Neural cell (in vitro differentiated cells): ENCODE results near the gene CIAO1. TPM values are rescaled to one million over a fixed set of nuclear protein-coding genes. Genes with fewer than 3 reads are reported as not detected.

ENCODE experiments used
- H2AFZ ChIP-seq: fragments of 200-600, 300-800 bp; sonication (generic), shearing (Covaris generic); 2 replicates; pipeline ENCODE4 v1.6.0; 2014; ENCODE audit warnings: low read depth, mild to moderate bottlenecking, antibody characterized with exemption, low read length, moderate library complexity
- H3F3A ChIP-seq: fragments of 200-600 bp; shearing (Covaris generic); 2 replicates; pipeline ENCODE4 v1.6.1; 2016; ENCODE audit warnings: mild to moderate bottlenecking, moderate library complexity, mixed read lengths, antibody characterized with exemption, low read length; ENCODE audit not compliant: insufficient read depth, poor library complexity, severe bottlenecking
- H3K27ac ChIP-seq: fragments of 200-600, 300-800 bp; sonication (generic), shearing (Covaris generic); 2 replicates; pipeline ENCODE4 v1.5.1; 2014; ENCODE audit warnings: mild to moderate bottlenecking, low read length, moderate library complexity
- H3K27me3 ChIP-seq: fragments of 300-800, 200-600 bp; sonication (generic), shearing (Covaris generic); 2 replicates; pipeline ENCODE4 v1.6.0; 2014; ENCODE audit warnings: mild to moderate bottlenecking, low read depth, low read length, moderate library complexity; ENCODE audit not compliant: insufficient read depth
- H3K36me3 ChIP-seq: fragments of 300-800, 200-600 bp; sonication (generic), shearing (Covaris generic); 2 replicates; pipeline ENCODE4 v1.5.1; 2014; ENCODE audit warnings: mild to moderate bottlenecking, antibody characterized with exemption, low read length, moderate library complexity; ENCODE audit not compliant: insufficient read depth
- H3K4me2 ChIP-seq: fragments of 300-800, 200-600 bp; sonication (generic), shearing (Covaris generic); 2 replicates; pipeline ENCODE4 v1.6.0; 2014; ENCODE audit warnings: mild to moderate bottlenecking, low read length
- H3K4me3 ChIP-seq: fragments of 300-800, 200-600 bp; sonication (generic), shearing (Covaris generic); 2 replicates; pipeline ENCODE4 v1.5.1; 2014; ENCODE audit warnings: mild to moderate bottlenecking, low read length, moderate library complexity
- H3K79me2 ChIP-seq: fragments of 200-600 bp; shearing (Covaris generic); replicated peaks from 2 replicates; pipeline ENCODE4 v1.6.0; 2014; ENCODE audit warnings: mild to moderate bottlenecking, low read length, moderate library complexity; ENCODE audit not compliant: insufficient read depth
- H3K9ac ChIP-seq: fragments of 300-800, 200-600 bp; sonication (generic), shearing (Covaris generic); 2 replicates; pipeline ENCODE4 v1.6.1; 2016; ENCODE audit warnings: mild to moderate bottlenecking, low read length, mixed read lengths
- H3K9me2 ChIP-seq: fragments of 200-600 bp; shearing (Covaris generic); 2 replicates; pipeline ENCODE4 v1.6.1; 2016; ENCODE audit warnings: mild to moderate bottlenecking, low read length, mixed read lengths; ENCODE audit not compliant: insufficient read depth
- H3K9me3 ChIP-seq: fragments of 200-600, 300-800 bp; sonication (generic), shearing (Covaris generic); 2 replicates; pipeline ENCODE4 v1.6.1; 2016; ENCODE audit warnings: mild to moderate bottlenecking, mixed run types, low read length, moderate library complexity, mixed read lengths
- H4K20me1 ChIP-seq: fragments of 200-600 bp; shearing (Covaris generic); 2 replicates; pipeline ENCODE4 v1.6.1; 2016; ENCODE audit warnings: mild to moderate bottlenecking, mixed run types; ENCODE audit not compliant: insufficient read depth
- EP300 ChIP-seq: fragments of 450-650 bp; conservative IDR thresholded peaks from 2 replicates; pipeline ENCODE4 v1.6.1; 2014; ENCODE audit warnings: antibody characterized with exemption, mild to moderate bottlenecking, moderate library complexity; ENCODE audit not compliant: poor library complexity, severe bottlenecking
- EZH2 ChIP-seq: fragments of 200-600, 300-800 bp; shearing (Covaris generic), sonication (generic); IDR thresholded peaks from 2 replicates; pipeline ENCODE4 v1.6.1; 2014; ENCODE audit warnings: antibody characterized with exemption, low read length, borderline replicate concordance, mild to moderate bottlenecking; ENCODE audit not compliant: insufficient read depth, poor library complexity, severe bottlenecking
- MXI1 ChIP-seq: fragments of 450-650 bp; conservative IDR thresholded peaks from 2 replicates; pipeline ENCODE4 v1.6.1; 2014; ENCODE audit warnings: antibody characterized with exemption, mild to moderate bottlenecking; ENCODE audit not compliant: poor library complexity, severe bottlenecking
- POLR2AphosphoS5 ChIP-seq: IDR thresholded peaks from 2 replicates; pipeline ENCODE4 v1.6.1; 2012
- RAD21 ChIP-seq: fragments of 450-650 bp; conservative IDR thresholded peaks from 2 replicates; pipeline ENCODE4 v1.6.1; 2014; ENCODE audit warnings: antibody characterized with exemption, mild to moderate bottlenecking, moderate library complexity
- SMC3 ChIP-seq: fragments of 450-650 bp; conservative IDR thresholded peaks from 2 replicates; pipeline ENCODE4 v1.6.1; 2014; ENCODE audit warnings: antibody characterized with exemption, mild to moderate bottlenecking, moderate library complexity; ENCODE audit not compliant: poor library complexity
- TAF1 ChIP-seq: IDR thresholded peaks from 2 replicates; pipeline ENCODE4 v1.6.1; 2012; ENCODE audit warnings: low read depth
- polyA plus RNA-seq: library from polyadenylated mRNA; depleted of rRNA; stranded (reverse); fragments of >200 nt; gene quantifications from 2 replicates; pipeline ENCODE4 v1.2.3, GENCODE V29; 2014
- TF ChIP-seq, protein P1 (sequence below): IDR thresholded peaks from 2 replicates; pipeline ENCODE4 v1.6.1; 2012; ENCODE audit warnings: borderline replicate concordance
- TF ChIP-seq, protein P2 (sequence below): fragments of 450-650 bp; IDR thresholded peaks from 2 replicates; pipeline ENCODE4 v1.5.1; 2014; ENCODE audit warnings: antibody characterized with exemption, mild to moderate bottlenecking, moderate library complexity; ENCODE audit not compliant: poor library complexity, severe bottlenecking

The CIAO1 gene
- polyA plus RNA-seq, 1 donor from 2014 or later: 182 TPM

DNA sequence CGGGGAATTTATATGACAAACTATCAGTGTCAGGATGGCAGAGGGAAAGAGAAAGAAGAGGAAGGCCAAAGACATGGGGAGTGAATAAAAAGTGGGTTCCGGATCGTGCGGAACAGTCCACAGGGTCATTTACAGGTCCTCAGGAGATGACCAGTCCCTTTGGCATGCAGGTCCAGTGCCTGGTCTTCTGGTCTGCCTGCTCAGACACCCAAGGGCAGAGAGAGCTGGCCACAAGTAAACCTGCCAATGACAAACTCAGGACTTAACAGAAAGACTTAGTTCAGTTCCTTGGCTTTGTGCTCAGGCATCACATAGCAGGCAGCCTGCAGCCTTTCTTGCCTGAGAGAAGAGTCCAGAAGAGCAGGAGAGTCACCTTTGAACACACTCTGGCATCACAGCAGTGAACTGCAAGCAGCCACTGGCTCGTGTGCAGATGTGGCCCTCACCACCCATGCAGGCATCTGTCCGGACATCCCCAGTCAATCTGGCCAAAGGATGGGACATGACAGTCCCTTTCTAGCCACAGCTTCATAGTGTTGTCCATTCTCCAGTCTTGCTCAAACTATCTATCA, 14.2 kb upstream of the CIAO1 start:
- H2AFZ ChIP-seq: no peak overlapping the region
- no peaks in the 10 kb centered on the region for H3K79me2 ChIP-seq
- H4K20me1 ChIP-seq: no peaks in the 10 kb centered on the region
- H3K9me2 ChIP-seq: no peaks in the 10 kb centered on the region
- no peak overlapping the region for H3K27ac ChIP-seq
- TF ChIP-seq POLR2AphosphoS5 (no peak), SMC3 (no peak), EP300 (no peak), EZH2 (no peak), RAD21 (no peak), MXI1 (no peak), TAF1 (no peak)
- TF ChIP-seq, protein P1, sequence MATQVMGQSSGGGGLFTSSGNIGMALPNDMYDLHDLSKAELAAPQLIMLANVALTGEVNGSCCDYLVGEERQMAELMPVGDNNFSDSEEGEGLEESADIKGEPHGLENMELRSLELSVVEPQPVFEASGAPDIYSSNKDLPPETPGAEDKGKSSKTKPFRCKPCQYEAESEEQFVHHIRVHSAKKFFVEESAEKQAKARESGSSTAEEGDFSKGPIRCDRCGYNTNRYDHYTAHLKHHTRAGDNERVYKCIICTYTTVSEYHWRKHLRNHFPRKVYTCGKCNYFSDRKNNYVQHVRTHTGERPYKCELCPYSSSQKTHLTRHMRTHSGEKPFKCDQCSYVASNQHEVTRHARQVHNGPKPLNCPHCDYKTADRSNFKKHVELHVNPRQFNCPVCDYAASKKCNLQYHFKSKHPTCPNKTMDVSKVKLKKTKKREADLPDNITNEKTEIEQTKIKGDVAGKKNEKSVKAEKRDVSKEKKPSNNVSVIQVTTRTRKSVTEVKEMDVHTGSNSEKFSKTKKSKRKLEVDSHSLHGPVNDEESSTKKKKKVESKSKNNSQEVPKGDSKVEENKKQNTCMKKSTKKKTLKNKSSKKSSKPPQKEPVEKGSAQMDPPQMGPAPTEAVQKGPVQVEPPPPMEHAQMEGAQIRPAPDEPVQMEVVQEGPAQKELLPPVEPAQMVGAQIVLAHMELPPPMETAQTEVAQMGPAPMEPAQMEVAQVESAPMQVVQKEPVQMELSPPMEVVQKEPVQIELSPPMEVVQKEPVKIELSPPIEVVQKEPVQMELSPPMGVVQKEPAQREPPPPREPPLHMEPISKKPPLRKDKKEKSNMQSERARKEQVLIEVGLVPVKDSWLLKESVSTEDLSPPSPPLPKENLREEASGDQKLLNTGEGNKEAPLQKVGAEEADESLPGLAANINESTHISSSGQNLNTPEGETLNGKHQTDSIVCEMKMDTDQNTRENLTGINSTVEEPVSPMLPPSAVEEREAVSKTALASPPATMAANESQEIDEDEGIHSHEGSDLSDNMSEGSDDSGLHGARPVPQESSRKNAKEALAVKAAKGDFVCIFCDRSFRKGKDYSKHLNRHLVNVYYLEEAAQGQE: no peak
- TF ChIP-seq, protein P2, sequence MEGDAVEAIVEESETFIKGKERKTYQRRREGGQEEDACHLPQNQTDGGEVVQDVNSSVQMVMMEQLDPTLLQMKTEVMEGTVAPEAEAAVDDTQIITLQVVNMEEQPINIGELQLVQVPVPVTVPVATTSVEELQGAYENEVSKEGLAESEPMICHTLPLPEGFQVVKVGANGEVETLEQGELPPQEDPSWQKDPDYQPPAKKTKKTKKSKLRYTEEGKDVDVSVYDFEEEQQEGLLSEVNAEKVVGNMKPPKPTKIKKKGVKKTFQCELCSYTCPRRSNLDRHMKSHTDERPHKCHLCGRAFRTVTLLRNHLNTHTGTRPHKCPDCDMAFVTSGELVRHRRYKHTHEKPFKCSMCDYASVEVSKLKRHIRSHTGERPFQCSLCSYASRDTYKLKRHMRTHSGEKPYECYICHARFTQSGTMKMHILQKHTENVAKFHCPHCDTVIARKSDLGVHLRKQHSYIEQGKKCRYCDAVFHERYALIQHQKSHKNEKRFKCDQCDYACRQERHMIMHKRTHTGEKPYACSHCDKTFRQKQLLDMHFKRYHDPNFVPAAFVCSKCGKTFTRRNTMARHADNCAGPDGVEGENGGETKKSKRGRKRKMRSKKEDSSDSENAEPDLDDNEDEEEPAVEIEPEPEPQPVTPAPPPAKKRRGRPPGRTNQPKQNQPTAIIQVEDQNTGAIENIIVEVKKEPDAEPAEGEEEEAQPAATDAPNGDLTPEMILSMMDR: no peak
- H3K4me3 ChIP-seq: no peak overlapping the region
- no peaks in the 10 kb centered on the region for H3K36me3 ChIP-seq
- H3K4me2 ChIP-seq: no peak overlapping the region
- no peaks in the 10 kb centered on the region for H3K9me3 ChIP-seq
- H3F3A ChIP-seq: no peaks in the 10 kb centered on the region
- H3K27me3 ChIP-seq: no peaks in the 10 kb centered on the region
- H3K9ac ChIP-seq: no peak overlapping the region

DNA sequence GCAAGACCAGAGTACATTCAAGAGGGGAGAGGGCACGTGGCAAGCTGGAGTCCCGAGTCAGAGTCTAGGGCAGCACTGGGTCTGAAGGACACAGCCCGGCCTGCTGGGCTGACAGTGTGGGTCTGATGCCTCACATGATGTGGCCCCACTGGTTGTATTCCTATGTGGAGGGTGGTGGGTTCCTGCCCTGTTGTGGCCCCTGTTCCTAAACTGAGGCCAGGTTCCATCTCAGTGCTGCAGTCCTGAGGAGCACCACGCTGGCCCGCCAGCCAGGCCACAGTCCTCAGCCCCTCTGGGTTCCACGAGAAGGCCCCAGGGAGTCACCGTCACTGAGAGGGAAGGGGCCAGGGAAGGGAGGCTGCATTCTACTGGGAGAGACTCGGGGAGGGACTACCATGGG, 13.5 kb upstream of the CIAO1 start:
- Histone ChIP-seq H3K9me2 (no peaks in the 10 kb centered on the region), H3K4me2 (no peak overlapping the region), H2AFZ (no peak overlapping the region), H3F3A (no peaks in the 10 kb centered on the region), H3K36me3 (no peaks in the 10 kb centered on the region), H3K27me3 (no peaks in the 10 kb centered on the region), H3K79me2 (no peaks in the 10 kb centered on the region), H3K4me3 (no peak overlapping the region), H3K9ac (no peak overlapping the region), H4K20me1 (no peaks in the 10 kb centered on the region), H3K27ac (no peak overlapping the region), H3K9me3 (no peaks in the 10 kb centered on the region)
- no peak for TF ChIP-seq TAF1
- TF ChIP-seq, protein P1: no peak
